ENCODE results near the gene ATP6V0A1.

DNA sequence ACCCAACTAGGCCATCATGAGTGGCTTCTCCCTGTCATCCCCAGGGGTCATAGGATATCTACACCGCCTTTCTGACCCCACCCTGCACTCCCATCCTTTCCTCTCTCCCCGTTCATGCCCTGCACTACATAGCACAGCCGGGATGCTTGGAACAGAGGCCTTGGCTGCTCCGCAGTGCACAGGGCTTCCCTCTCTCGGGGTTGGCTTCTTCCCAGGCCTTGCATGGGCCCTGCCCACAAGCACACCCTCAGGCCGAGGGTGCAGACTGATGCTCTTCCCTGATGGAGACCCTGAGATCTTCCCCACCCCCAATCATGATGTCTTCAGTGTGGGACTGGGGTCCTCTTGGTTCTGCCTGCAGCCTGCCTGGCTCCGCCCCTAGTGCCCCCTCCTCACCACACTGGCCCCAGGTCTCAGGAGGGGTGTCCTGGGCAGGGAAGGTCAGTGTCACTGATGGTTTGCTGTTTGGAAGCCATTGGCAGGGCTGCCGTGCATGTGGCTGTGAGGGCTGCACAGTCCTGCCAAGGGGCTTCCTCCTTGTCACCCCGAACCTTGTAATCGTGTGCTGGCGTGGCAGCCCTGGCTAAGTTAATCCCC is 63.1 kb downstream of the ATP6V0A1 start:
- TF ChIP-seq, protein P1, sequence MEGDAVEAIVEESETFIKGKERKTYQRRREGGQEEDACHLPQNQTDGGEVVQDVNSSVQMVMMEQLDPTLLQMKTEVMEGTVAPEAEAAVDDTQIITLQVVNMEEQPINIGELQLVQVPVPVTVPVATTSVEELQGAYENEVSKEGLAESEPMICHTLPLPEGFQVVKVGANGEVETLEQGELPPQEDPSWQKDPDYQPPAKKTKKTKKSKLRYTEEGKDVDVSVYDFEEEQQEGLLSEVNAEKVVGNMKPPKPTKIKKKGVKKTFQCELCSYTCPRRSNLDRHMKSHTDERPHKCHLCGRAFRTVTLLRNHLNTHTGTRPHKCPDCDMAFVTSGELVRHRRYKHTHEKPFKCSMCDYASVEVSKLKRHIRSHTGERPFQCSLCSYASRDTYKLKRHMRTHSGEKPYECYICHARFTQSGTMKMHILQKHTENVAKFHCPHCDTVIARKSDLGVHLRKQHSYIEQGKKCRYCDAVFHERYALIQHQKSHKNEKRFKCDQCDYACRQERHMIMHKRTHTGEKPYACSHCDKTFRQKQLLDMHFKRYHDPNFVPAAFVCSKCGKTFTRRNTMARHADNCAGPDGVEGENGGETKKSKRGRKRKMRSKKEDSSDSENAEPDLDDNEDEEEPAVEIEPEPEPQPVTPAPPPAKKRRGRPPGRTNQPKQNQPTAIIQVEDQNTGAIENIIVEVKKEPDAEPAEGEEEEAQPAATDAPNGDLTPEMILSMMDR (IDR thresholded peaks at IDR 0.05) = no peak
- TF ChIP-seq POLR2A (IDR thresholded peaks at IDR 0.05) = no peak
